ENCODE measurements around the gene GRK3.

GRK3 gene

DNA sequence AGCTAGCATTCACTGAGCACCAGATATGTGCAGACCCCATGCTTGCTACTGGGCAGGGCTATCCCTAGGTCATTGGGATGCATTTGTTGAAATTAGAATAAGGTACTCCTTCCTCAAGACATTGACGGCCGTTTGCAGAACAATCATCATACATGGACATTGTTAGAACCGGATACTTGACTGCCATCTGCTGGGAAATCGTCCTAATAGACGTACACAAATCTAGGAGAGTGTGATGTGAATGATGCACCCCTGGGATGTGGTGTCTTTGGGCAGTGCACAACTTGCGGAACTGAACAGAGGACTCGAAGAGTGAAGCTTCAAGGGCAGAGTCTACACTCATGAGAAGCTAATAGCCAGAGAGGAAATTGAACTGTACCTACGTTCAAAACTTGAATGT, 213.4 kb downstream of the GRK3 start:
- DNase-seq (ENCODE audit: extremely low read depth in 1 of 2, low read depth in 1 of 2): no peak
